Measurements from ENCODE around the gene MTMR2.

Gene MTMR2

GRCh38 chr11:95923728-95924413 lies at the start of gene MTMR2:
Gene MTMR2, minus strand, starts transcription at chr11:95924107. Its CDS starts 153 bp downstream, at chr11:95923954.
- peak; percentile 41 for DNase-seq (ENCODE audit: low spot score)

GRCh38 chr11:95972060-95972459 lies 48.2 kb upstream of the MTMR2 start:
- DNase-seq (ENCODE audit: low spot score), result no peak

GRCh38 chr11:95968585-95968984 lies 44.7 kb upstream of the MTMR2 start:
- no peak for DNase-seq (ENCODE audit: low spot score)

- DNase-seq (ENCODE audit: low spot score), result no peak
Measured at GRCh38 chr11:95964281-95964680, 40.4 kb upstream of the MTMR2 start.

GRCh38 chr11:95961758-95962157 lies 37.9 kb upstream of the MTMR2 start:
- no peak for DNase-seq (ENCODE audit: low spot score)

- DNase-seq (ENCODE audit: low spot score), result no peak
Measured at GRCh38 chr11:95950905-95951304, 27.0 kb upstream of the MTMR2 start.

GRCh38 chr11:95948637-95949036 lies 24.7 kb upstream of the MTMR2 start:
- no peak for DNase-seq (ENCODE audit: low spot score)

GRCh38 chr11:95944623-95945022 lies 20.7 kb upstream of the MTMR2 start:
- DNase-seq (ENCODE audit: low spot score), result no peak

- DNase-seq (ENCODE audit: low spot score), result no peak
Measured at GRCh38 chr11:95943546-95943945, 19.6 kb upstream of the MTMR2 start.

GRCh38 chr11:95939091-95939490 lies 15.2 kb upstream of the MTMR2 start:
- DNase-seq (ENCODE audit: low spot score), result no peak

GRCh38 chr11:95937358-95937757 lies 13.5 kb upstream of the MTMR2 start:
- no peak for DNase-seq (ENCODE audit: low spot score)

- DNase-seq (ENCODE audit: low spot score), result no peak
Measured at GRCh38 chr11:95933594-95933993, 9.7 kb upstream of the MTMR2 start.

GRCh38 chr11:95931916-95932315 lies 8.0 kb upstream of the MTMR2 start:
- no peak for DNase-seq (ENCODE audit: low spot score)

- no peak for DNase-seq (ENCODE audit: low spot score)
Measured at GRCh38 chr11:95930948-95931347, 7.0 kb upstream of the MTMR2 start.

GRCh38 chr11:95926726-95927125 lies 2.8 kb upstream of the MTMR2 start:
- no peak for DNase-seq (ENCODE audit: low spot score)

- DNase-seq (ENCODE audit: low spot score), result no peak
Measured at GRCh38 chr11:95925011-95925410, 1.1 kb upstream of the MTMR2 start.

- no peak for DNase-seq (ENCODE audit: low spot score)
Measured at GRCh38 chr11:95924414-95924760, 480 bp upstream of the MTMR2 start.

GRCh38 chr11:95923439-95923727 lies 524 bp downstream of the MTMR2 start:
- no peak for DNase-seq (ENCODE audit: low spot score)

- DNase-seq (ENCODE audit: low spot score), result no peak
Measured at GRCh38 chr11:95922536-95923438, 1.1 kb downstream of the MTMR2 start.

GRCh38 chr11:95922099-95922498 lies 1.8 kb downstream of the MTMR2 start:
- DNase-seq (ENCODE audit: low spot score), result no peak

- DNase-seq (ENCODE audit: low spot score), result no peak
Measured at GRCh38 chr11:95920460-95921105, 3.3 kb downstream of the MTMR2 start.

GRCh38 chr11:95919514-95919913 lies 4.4 kb downstream of the MTMR2 start:
- no peak for DNase-seq (ENCODE audit: low spot score)

GRCh38 chr11:95918720-95919119 lies 5.2 kb downstream of the MTMR2 start:
- DNase-seq (ENCODE audit: low spot score), result no peak

All from CD4-positive, alpha-beta T cell treated with Interleukin-2 at 100 ng/mL for 4 hours (primary cell).